Measurements from ENCODE around the gene FBN1. TPM values are rescaled to one million over a fixed set of nuclear protein-coding genes. Genes with fewer than 3 reads are reported as not detected.

The FBN1 gene
- total RNA-seq, 6 experiments from 2014 or later, result 1.7 to 12.0 (median 8.7) TPM

DNA sequence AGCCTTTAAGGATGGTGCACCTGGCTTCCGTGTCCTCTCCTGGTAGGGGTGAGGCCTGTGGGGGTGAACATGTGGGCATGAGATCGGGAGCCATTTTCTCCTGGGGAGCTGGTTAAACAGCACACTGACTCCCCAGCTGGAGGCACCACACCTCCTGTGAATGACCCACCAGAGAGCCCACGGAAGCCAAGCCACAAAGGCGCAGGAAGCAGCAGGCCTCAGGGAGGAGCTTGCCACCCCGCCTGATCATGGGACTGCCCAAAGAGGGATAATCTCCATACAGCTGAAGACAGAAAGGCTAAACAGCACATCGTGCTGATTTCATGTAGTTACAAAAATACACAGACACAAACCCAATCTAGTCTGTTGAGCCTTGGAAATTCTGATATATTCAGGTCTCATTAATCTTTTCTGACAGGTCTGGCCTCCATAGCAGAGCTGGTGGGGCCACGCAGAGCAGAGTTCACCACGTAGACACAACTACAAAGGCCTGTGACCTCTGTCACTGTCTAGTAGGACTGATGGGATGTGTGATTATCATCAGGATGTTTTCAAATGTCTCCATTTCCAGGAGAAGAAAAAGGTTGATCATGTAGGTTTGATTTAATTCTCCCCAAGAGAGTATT, 239.1 kb downstream of the FBN1 start:
- Histone ChIP-seq H3K36me3 (no peaks in the 10 kb centered on the region), H3K27me3 (no peaks in the 10 kb centered on the region), H3K9me3 (no peaks in the 10 kb centered on the region), H3K4me1 (peaks cover 0 to 11% (median 0%) of the 10 kb centered on the region in 4 donors), H3K27ac (no peak overlapping the region), H3K4me3 (no peak overlapping the region)
- intact Hi-C loops (cut with DNase I), result no loop called here
- ATAC-seq (no peak), DNase-seq (no peak)
- no peak for TF ChIP-seq POLR2A (IDR thresholded peaks at IDR 0.05)
- TF ChIP-seq, protein P1, sequence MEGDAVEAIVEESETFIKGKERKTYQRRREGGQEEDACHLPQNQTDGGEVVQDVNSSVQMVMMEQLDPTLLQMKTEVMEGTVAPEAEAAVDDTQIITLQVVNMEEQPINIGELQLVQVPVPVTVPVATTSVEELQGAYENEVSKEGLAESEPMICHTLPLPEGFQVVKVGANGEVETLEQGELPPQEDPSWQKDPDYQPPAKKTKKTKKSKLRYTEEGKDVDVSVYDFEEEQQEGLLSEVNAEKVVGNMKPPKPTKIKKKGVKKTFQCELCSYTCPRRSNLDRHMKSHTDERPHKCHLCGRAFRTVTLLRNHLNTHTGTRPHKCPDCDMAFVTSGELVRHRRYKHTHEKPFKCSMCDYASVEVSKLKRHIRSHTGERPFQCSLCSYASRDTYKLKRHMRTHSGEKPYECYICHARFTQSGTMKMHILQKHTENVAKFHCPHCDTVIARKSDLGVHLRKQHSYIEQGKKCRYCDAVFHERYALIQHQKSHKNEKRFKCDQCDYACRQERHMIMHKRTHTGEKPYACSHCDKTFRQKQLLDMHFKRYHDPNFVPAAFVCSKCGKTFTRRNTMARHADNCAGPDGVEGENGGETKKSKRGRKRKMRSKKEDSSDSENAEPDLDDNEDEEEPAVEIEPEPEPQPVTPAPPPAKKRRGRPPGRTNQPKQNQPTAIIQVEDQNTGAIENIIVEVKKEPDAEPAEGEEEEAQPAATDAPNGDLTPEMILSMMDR (IDR thresholded peaks at IDR 0.05), result no peak
- WGBS (ENCODE audit: insufficient coverage, low coverage, low lambda C conversion rate, missing lambda C conversion rate), result 69% methylated on average over 4 of the region's 8 CpGs

DNA sequence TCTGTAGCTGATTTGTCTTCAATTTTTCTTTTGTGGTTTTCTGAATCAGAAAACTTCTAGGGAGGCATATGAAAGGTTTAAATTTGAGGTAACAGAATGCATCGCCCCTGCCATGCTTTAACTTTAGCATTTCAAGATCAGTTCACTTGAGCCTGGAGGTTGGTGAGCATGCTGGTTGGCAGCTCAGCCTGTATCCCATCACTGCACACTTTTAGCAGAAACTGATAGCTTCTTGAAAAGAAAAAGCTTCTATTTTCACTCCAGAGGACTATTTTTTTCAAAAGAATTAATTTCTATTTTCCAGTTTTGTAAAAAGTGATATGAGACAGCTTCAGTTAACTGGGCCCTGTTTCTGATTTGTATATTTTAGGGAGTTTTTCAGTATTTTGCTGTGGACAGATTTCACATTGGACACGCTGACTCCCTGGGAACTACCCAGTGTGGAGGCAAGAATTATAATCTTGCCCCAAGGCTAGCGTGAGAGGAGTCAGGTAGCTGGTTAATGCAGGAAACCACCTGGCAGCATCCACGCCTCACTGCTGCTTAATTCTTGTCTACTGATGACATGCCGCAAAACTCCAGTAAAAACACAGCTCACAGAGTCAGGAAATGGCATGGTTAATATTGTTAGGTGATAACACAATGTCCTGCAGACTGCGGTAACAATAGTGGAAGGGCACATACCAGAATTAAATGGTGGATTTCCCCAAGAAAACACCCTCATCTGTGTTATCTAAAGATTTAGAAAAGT, 242.9 kb downstream of the FBN1 start:
- no peak for ATAC-seq
- H3K36me3 ChIP-seq, result no peaks in the 10 kb centered on the region
- H3K27me3 ChIP-seq, result no peaks in the 10 kb centered on the region
- no peak overlapping the region for H3K4me3 ChIP-seq
- TF ChIP-seq POLR2A (IDR thresholded peaks at IDR 0.05), result no peak
- TF ChIP-seq, protein P1 (IDR thresholded peaks at IDR 0.05), result no peak
- DNase-seq, result no peak
- 78% methylated on average over 6 of the region's 6 CpGs for WGBS (ENCODE audit: insufficient coverage, low coverage, low lambda C conversion rate, missing lambda C conversion rate)
- H3K4me1 ChIP-seq, result no peaks in the 10 kb centered on the region
- H3K9me3 ChIP-seq, result no peaks in the 10 kb centered on the region
- intact Hi-C loops (cut with DNase I), result no loop called here
- H3K27ac ChIP-seq, result no peak overlapping the region

DNA sequence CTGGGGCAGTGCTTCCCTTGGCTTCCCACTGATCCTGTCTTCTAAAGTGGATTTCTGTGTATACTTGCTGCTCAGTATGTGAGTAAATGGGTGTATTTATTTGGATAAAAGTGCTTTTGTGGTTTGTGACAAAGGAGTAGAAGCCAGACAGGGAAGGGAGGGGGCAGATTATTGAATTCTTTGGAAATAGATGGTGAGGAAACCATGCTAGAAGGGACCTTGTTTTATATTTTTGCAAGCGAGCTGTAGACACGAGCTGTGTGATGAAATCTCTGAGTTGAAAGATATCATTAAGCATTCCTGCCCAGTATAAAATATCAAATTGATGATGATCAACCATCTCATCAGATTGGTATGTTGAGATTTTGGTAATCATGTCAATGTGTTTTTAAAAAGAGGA, 245.4 kb downstream of the FBN1 start:
- Histone ChIP-seq H3K36me3 (no peaks in the 10 kb centered on the region), H3K4me3 (no peak overlapping the region), H3K27ac (no peak overlapping the region), H3K9me3 (no peaks in the 10 kb centered on the region), H3K27me3 (no peaks in the 10 kb centered on the region), H3K4me1 (no peaks in the 10 kb centered on the region)
- TF ChIP-seq POLR2A (IDR thresholded peaks at IDR 0.05), result no peak
- TF ChIP-seq, protein P1 (IDR thresholded peaks at IDR 0.05), result no peak
- ATAC-seq (no peak), DNase-seq (no peak)
- intact Hi-C loops (cut with DNase I), result no loop called here
- 58% methylated on average over 2 of the region's 2 CpGs for WGBS (ENCODE audit: insufficient coverage, low coverage, low lambda C conversion rate, missing lambda C conversion rate)

DNA sequence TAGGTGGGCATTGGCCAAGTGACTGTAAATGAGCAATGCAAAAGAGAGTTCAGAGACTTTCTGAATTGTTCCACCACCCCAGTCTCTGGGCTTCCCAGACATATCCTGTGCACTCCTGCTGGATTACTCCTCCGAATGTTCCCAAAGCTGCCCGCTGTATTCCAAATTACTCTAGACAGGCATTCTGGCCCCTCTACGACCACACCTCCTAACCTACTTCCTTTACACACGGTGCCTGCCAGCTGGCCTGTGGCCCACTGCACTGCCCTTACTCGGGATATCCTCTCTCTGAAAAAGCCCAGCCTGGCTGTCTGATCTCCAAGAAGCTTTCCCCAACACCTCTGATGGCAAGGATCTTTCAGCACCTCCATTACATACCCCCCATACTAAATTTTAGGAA, 247.7 kb downstream of the FBN1 start:
- ATAC-seq, result no peak
- intact Hi-C loops (cut with DNase I), result no loop called here
- Histone ChIP-seq H3K27me3 (no peaks in the 10 kb centered on the region), H3K27ac (no peak overlapping the region), H3K9me3 (no peaks in the 10 kb centered on the region), H3K4me3 (no peak overlapping the region), H3K36me3 (no peaks in the 10 kb centered on the region), H3K4me1 (no peaks in the 10 kb centered on the region)
- DNase-seq, result no peak
- no peak for TF ChIP-seq POLR2A (IDR thresholded peaks at IDR 0.05)
- TF ChIP-seq, protein P1 (IDR thresholded peaks at IDR 0.05), result no peak
- whole genome bisulfite sequencing (ENCODE audit: insufficient coverage, low coverage, low lambda C conversion rate, missing lambda C conversion rate), result 30% methylated on average over 5 of the region's 5 CpGs
